H9 (cell line): ENCODE data around the gene ETV7. TPM values are rescaled to one million over a fixed set of nuclear protein-coding genes. Genes with fewer than 3 reads are reported as not detected.

Experiments
- DNase-seq: peaks from one replicate; pipeline ENCODE4 v3.0.0-alpha.2; 2017
- H2AFZ ChIP-seq: one replicate; pipeline ENCODE4 v1.6.1; 2013; ENCODE audit warnings: mild to moderate bottlenecking, low read length, control low read depth, moderate library complexity
- H2AK5ac ChIP-seq: 2 replicates; pipeline ENCODE4 v1.6.1; 2013; ENCODE audit warnings: low read length, control low read depth, mixed read lengths; ENCODE audit not compliant: insufficient read length
- H2BK120ac ChIP-seq: one replicate; pipeline ENCODE4 v1.6.1; 2013; ENCODE audit warnings: low read depth, mild to moderate bottlenecking, low read length, control low read depth, inconsistent platforms; ENCODE audit not compliant: poor library complexity, severe bottlenecking
- H2BK12ac ChIP-seq: 2 replicates; pipeline ENCODE4 v1.6.1; 2013; ENCODE audit warnings: low read length, control low read depth, mixed read lengths, low read depth; ENCODE audit not compliant: insufficient read length
- H2BK15ac ChIP-seq: 2 replicates; pipeline ENCODE4 v1.6.1; 2013; ENCODE audit warnings: low read depth, low read length, control low read depth
- H2BK20ac ChIP-seq: one replicate; pipeline ENCODE4 v1.6.1; 2013; ENCODE audit warnings: low read depth, mild to moderate bottlenecking, low read length, control low read depth, inconsistent platforms; ENCODE audit not compliant: poor library complexity, severe bottlenecking
- H2BK5ac ChIP-seq: 2 replicates; pipeline ENCODE4 v1.6.1; 2013; ENCODE audit warnings: low read length, control low read depth, mixed read lengths; ENCODE audit not compliant: insufficient read length
- H3K14ac ChIP-seq: 2 replicates; pipeline ENCODE4 v1.6.1; 2013; ENCODE audit warnings: low read length, control low read depth; ENCODE audit not compliant: insufficient read depth
- H3K18ac ChIP-seq: 2 replicates; pipeline ENCODE4 v1.6.1; 2013; ENCODE audit warnings: low read depth, mild to moderate bottlenecking, mixed read lengths, low read length, control low read depth; ENCODE audit not compliant: insufficient read length
- H3K23ac ChIP-seq: 2 replicates; pipeline ENCODE4 v1.6.1; 2013; ENCODE audit warnings: low read length, control low read depth, mixed read lengths, low read depth; ENCODE audit not compliant: insufficient read length
- H3K23me2 ChIP-seq: 2 replicates; pipeline ENCODE4 v1.6.1; 2013; ENCODE audit warnings: low read depth, mild to moderate bottlenecking, mixed read lengths, low read length, control low read depth; ENCODE audit not compliant: insufficient read length, poor library complexity, severe bottlenecking
- H3K27ac ChIP-seq: 2 replicates; pipeline ENCODE4 v1.5.1; 2013; ENCODE audit warnings: low read length, control low read depth, mixed read lengths, low read depth; ENCODE audit not compliant: insufficient read length
- H3K27me3 ChIP-seq: 2 replicates; pipeline ENCODE4 v1.6.1; 2013; ENCODE audit warnings: low read length, control low read depth, inconsistent platforms; ENCODE audit not compliant: insufficient read depth
- H3K4ac ChIP-seq: 2 replicates; pipeline ENCODE4 v1.6.1; 2013; ENCODE audit warnings: low read depth, mild to moderate bottlenecking, control low read depth, inconsistent platforms, low read length, moderate library complexity
- H3K4me1 ChIP-seq: 2 replicates; pipeline ENCODE4 v1.6.1; 2013; ENCODE audit warnings: low read length, control low read depth, inconsistent platforms; ENCODE audit not compliant: insufficient read depth
- H3K4me2 ChIP-seq: 2 replicates; pipeline ENCODE4 v1.6.1; 2013; ENCODE audit warnings: low read length, control low read depth, mixed read lengths; ENCODE audit not compliant: insufficient read length, insufficient read depth
- H3K56ac ChIP-seq: 2 replicates; pipeline ENCODE4 v1.6.1; 2013; ENCODE audit warnings: low read depth, mild to moderate bottlenecking, mixed read lengths, low read length, control low read depth; ENCODE audit not compliant: insufficient read length
- H3K79me1 ChIP-seq: 2 replicates; pipeline ENCODE4 v1.6.1; 2013; ENCODE audit warnings: low read depth, mild to moderate bottlenecking, moderate library complexity, low read length, control low read depth, inconsistent platforms; ENCODE audit not compliant: insufficient read depth, poor library complexity, severe bottlenecking
- H3K79me2 ChIP-seq: 2 replicates; pipeline ENCODE4 v1.6.1; 2013; ENCODE audit warnings: low read length, control low read depth, inconsistent platforms; ENCODE audit not compliant: insufficient read depth
- H3K9ac ChIP-seq: 2 replicates; pipeline ENCODE4 v1.6.1; 2013; ENCODE audit warnings: low read length, control low read depth, mixed read lengths; ENCODE audit not compliant: insufficient read length; ENCODE audit errors: extremely low read depth
- H3K9me3 ChIP-seq: one replicate; pipeline ENCODE4 v1.6.1; 2013; ENCODE audit warnings: low read depth, low read length, inconsistent platforms; ENCODE audit not compliant: control insufficient read depth
- H3T11ph ChIP-seq: one replicate; pipeline ENCODE4 v1.6.1; 2013; ENCODE audit warnings: mild to moderate bottlenecking, low read length, control low read depth, inconsistent platforms
- H4K20me1 ChIP-seq: one replicate; pipeline ENCODE4 v1.6.1; 2013; ENCODE audit not compliant: control insufficient read depth, insufficient read length, insufficient read depth
- H4K5ac ChIP-seq: 2 replicates; pipeline ENCODE4 v1.6.1; 2013; ENCODE audit warnings: low read depth, mild to moderate bottlenecking, mixed read lengths, low read length, control low read depth; ENCODE audit not compliant: insufficient read length
- H4K8ac ChIP-seq: replicated peaks from 2 replicates; pipeline ENCODE4 v1.6.1; 2013; ENCODE audit warnings: low read length, control low read depth, mixed read lengths, low read depth; ENCODE audit not compliant: insufficient read length
- H4K91ac ChIP-seq: 2 replicates; pipeline ENCODE4 v1.6.1; 2013; ENCODE audit warnings: low read depth, mild to moderate bottlenecking, moderate library complexity, mixed read lengths, low read length, control low read depth; ENCODE audit not compliant: insufficient read length
- H3K27ac Mint-ChIP-seq, 3 experiments: 2 replicates in 2 of 3; 3 replicates in 1 of 3; pipeline ENCODE4 v1.8.0; 2020 to 2021; ENCODE audit warnings: mixed read lengths in 3 of 3, mild to moderate bottlenecking in 1 of 3, moderate library complexity in 1 of 3
- H3K27me3 Mint-ChIP-seq: 2 replicates; pipeline ENCODE4 v1.8.0; 2021; ENCODE audit warnings: low read depth, mild to moderate bottlenecking, moderate library complexity, mixed read lengths
- H3K36me3 Mint-ChIP-seq, 3 experiments: 2 replicates in 2 of 3; 3 replicates in 1 of 3; pipeline ENCODE4 v1.8.0; 2020 to 2021; ENCODE audit warnings: low read depth in 3 of 3, mixed read lengths in 3 of 3; ENCODE audit not compliant: insufficient read depth in 1 of 3
- H3K4me1 Mint-ChIP-seq, 2 experiments: 2 replicates each; pipeline ENCODE4 v1.8.0; 2020; ENCODE audit warnings: mixed read lengths in 2 of 2
- H3K4me3 Mint-ChIP-seq, 2 experiments: 2 replicates in 1 of 2; 3 replicates in 1 of 2; pipeline ENCODE4 v1.8.0; 2020 to 2021; ENCODE audit warnings: mild to moderate bottlenecking in 2 of 2, mixed read lengths in 2 of 2, moderate library complexity in 1 of 2
- H3K9me3 Mint-ChIP-seq, 2 experiments: 2 replicates in 1 of 2; 3 replicates in 1 of 2; pipeline ENCODE4 v1.8.0; 2020; ENCODE audit warnings: mild to moderate bottlenecking in 2 of 2, mixed read lengths in 2 of 2, moderate library complexity in 1 of 2
- CTCF ChIP-seq: fragments of 200-600 bp; sonication (generic); conservative IDR thresholded peaks from 3 replicates; pipeline ENCODE4 v1.8.0; 2021; ENCODE audit warnings: antibody characterized with exemption, mild to moderate bottlenecking
- WGBS: extraction: QIAGEN DNeasy Blood & Tissue Kit; methylation state at CpG from one replicate; pipeline ENCODE4 v1.1.7; 2013; ENCODE audit warnings: missing lambda C conversion rate, low lambda C conversion rate, mixed read lengths; ENCODE audit not compliant: insufficient read length; ENCODE audit errors: extremely low coverage; 5-methylcytosine and 5-hydroxymethylcytosine counted together
- total RNA-seq: library from RNA; stranded (reverse); gene quantifications from 2 replicates; pipeline ENCODE4 v1.2.1, GENCODE V29; 2021

Gene ETV7
- total RNA-seq, 1 experiment from 2014 or later = 0.92 TPM

GRCh38 chr6:36370638-36371037 lies 16.8 kb downstream of the ETV7 start:
- peaks cover 0 to 4% of the 10 kb centered on the region in 2 experiments; a peak in 2 of 5 replicates for H3K9me3 Mint-ChIP-seq

More at GRCh38 chr6:36370638-36371037, 16.8 kb downstream of the ETV7 start:
- H4K91ac ChIP-seq = no peak overlapping the region
- no peak overlapping the region for H2AK5ac ChIP-seq
- no peak overlapping the region for H2BK12ac ChIP-seq
- no peak overlapping the region for H3K18ac ChIP-seq
- no peak overlapping the region for H3K9ac ChIP-seq
- H3K4ac ChIP-seq = no peak overlapping the region
- H3K56ac ChIP-seq = no peak overlapping the region
- H3K23ac ChIP-seq = no peak overlapping the region
- no peak overlapping the region for H3K14ac ChIP-seq
- no peak overlapping the region for H4K5ac ChIP-seq
- H3K9me3 ChIP-seq = no peaks in the 10 kb centered on the region
- Mint-ChIP-seq H3K27me3 (peaks cover 7% of the 10 kb centered on the region), H3K4me3 (no peak overlapping the region), H3K27ac (no peak overlapping the region), H3K36me3 (peaks cover 0 to 7% (median 0%) of the 10 kb centered on the region in 3 experiments; a peak in 2 of 7 replicates), H3K4me1 (peaks cover 6 to 17% of the 10 kb centered on the region in 2 experiments)
- H3K23me2 ChIP-seq = no peaks in the 10 kb centered on the region
- TF ChIP-seq CTCF = no peak
- no peak overlapping the region for H3K4me2 ChIP-seq
- no peak overlapping the region for H2AFZ ChIP-seq
- H3T11ph ChIP-seq = no peak overlapping the region
- WGBS = no CpG with 5 or more reads among the region's 2 CpGs
- H3K4me1 ChIP-seq = no peaks in the 10 kb centered on the region; the same call in 1 of the 2 replicates
- 0 out of 2 replicates have a peak, but pooled peaks cover 2% of the 10 kb centered on the region for H3K79me2 ChIP-seq
- H3K79me1 ChIP-seq = no peaks in the 10 kb centered on the region
- no peak overlapping the region for H2BK15ac ChIP-seq
- H2BK20ac ChIP-seq = no peak overlapping the region
- no peak overlapping the region for H2BK120ac ChIP-seq
- H3K27me3 ChIP-seq = no peaks in the 10 kb centered on the region
- DNase-seq = no peak
- no peak overlapping the region for H4K8ac ChIP-seq
- H4K20me1 ChIP-seq = no peaks in the 10 kb centered on the region
- no peak overlapping the region for H2BK5ac ChIP-seq
- H3K27ac ChIP-seq = no peak overlapping the region
